ENCODE data around the gene ADRA2A. TPM values are rescaled to one million over a fixed set of nuclear protein-coding genes. Genes with fewer than 3 reads are reported as not detected.

ADRA2A gene
- total RNA-seq, 6 experiments from 2014 or later = 0.22 to 0.99 (median 0.51) TPM

DNA sequence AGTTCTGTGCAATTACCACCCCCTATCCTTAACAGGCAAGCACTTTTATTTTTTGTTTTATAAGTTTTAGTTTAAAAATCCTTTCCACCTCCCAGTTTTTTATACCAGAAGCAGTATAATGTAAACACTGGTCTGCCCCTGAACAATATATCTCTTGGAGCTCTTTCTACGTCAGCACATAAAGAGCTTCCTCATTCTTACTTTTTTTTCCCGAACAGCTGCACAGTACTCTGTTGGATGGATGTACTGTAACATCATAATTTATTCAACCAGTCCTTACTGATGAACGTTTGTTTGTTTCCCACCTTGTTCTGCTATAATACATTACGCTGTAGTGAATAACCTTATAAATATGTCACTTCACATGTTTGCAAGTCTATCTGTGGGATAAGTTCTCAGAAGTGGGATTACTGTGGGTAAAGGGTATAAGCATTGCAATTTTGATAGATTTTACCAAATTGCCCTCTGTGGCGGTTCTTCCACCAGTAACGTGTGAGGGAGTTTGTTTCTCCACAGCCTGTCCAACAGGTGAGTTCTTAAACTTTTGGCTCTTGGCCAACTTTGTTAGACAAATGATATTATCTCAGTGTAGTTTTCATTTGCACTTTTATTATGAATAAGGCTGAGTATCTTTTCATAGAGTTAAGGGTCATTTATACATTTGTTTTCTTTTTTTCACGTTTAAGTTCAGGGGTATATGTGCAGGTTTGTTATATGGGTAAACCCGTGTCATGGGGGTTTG is 32.8 kb downstream of the ADRA2A start:
- H3K27ac ChIP-seq = no peak overlapping the region
- ATAC-seq (no peak), DNase-seq (no peak)
- H3K9me3 ChIP-seq = no peaks in the 10 kb centered on the region
- no peak overlapping the region for H3K4me3 ChIP-seq
- WGBS (ENCODE audit: insufficient coverage, low coverage, low lambda C conversion rate, missing lambda C conversion rate) = 51% methylated on average over 8 of the region's 8 CpGs
- peaks cover 0 to 10% (median 4%) of the 10 kb centered on the region in 4 donors for H3K4me1 ChIP-seq
- H3K36me3 ChIP-seq = no peaks in the 10 kb centered on the region
- no peak for TF ChIP-seq POLR2A (IDR thresholded peaks at IDR 0.05)
- intact Hi-C loops (cut with DNase I) = no loop called here
- no peaks in the 10 kb centered on the region for H3K27me3 ChIP-seq

GRCh38 chr10:111110771-111111170 is 33.9 kb downstream of the ADRA2A start:
- WGBS (ENCODE audit: insufficient coverage, low coverage, low lambda C conversion rate, missing lambda C conversion rate) = 79% methylated on average over 3 of the region's 3 CpGs
- no peak overlapping the region for H3K27ac ChIP-seq
- TF ChIP-seq POLR2A (IDR thresholded peaks at IDR 0.05) (no peak), CTCF (IDR thresholded peaks at IDR 0.05) (no peak)
- H3K27me3 ChIP-seq = no peaks in the 10 kb centered on the region
- H3K9me3 ChIP-seq = no peaks in the 10 kb centered on the region
- intact Hi-C loops (cut with DNase I) = no loop called here
- H3K36me3 ChIP-seq = no peaks in the 10 kb centered on the region
- H3K4me3 ChIP-seq = no peak overlapping the region
- peaks cover 0 to 10% (median 4%) of the 10 kb centered on the region in 4 donors for H3K4me1 ChIP-seq
- ATAC-seq (no peak), DNase-seq (no peak)

- no peaks in the 10 kb centered on the region for H3K9me3 ChIP-seq
- DNase-seq (no peak), ATAC-seq (peak in 1 of 4 donors; percentile 57)
- TF ChIP-seq CTCF (IDR thresholded peaks at IDR 0.05) (no peak), POLR2A (IDR thresholded peaks at IDR 0.05) (no peak)
- H3K4me3 ChIP-seq = no peak overlapping the region
- 50% methylated on average over 1 of the region's 1 CpG for WGBS (ENCODE audit: insufficient coverage, low coverage, low lambda C conversion rate, missing lambda C conversion rate)
- H3K36me3 ChIP-seq = no peaks in the 10 kb centered on the region
- no peak overlapping the region for H3K27ac ChIP-seq
- intact Hi-C loops (cut with DNase I) = no loop called here
- H3K4me1 ChIP-seq = peaks cover 0 to 9% (median 4%) of the 10 kb centered on the region in 4 donors
- H3K27me3 ChIP-seq = no peaks in the 10 kb centered on the region
These were observed 35.5 kb downstream of the ADRA2A start for GRCh38 chr10:111112333-111112732.

- no peak for ATAC-seq
- no peak for DNase-seq
- Histone ChIP-seq H3K4me3 (no peak overlapping the region), H3K4me1 (no peaks in the 10 kb centered on the region), H3K9me3 (no peaks in the 10 kb centered on the region), H3K27ac (no peak overlapping the region), H3K36me3 (no peaks in the 10 kb centered on the region), H3K27me3 (no peaks in the 10 kb centered on the region)
- TF ChIP-seq CTCF (IDR thresholded peaks at IDR 0.05) (no peak), POLR2A (IDR thresholded peaks at IDR 0.05) (no peak)
- intact Hi-C loops (cut with DNase I) = no loop called here
- WGBS (ENCODE audit: insufficient coverage, low coverage, low lambda C conversion rate, missing lambda C conversion rate) = 100% methylated on average over 3 of the region's 8 CpGs
These were observed 36.6 kb downstream of the ADRA2A start for GRCh38 chr10:111113238-111113960.
